Measurements from ENCODE around the gene MITF.

DNA sequence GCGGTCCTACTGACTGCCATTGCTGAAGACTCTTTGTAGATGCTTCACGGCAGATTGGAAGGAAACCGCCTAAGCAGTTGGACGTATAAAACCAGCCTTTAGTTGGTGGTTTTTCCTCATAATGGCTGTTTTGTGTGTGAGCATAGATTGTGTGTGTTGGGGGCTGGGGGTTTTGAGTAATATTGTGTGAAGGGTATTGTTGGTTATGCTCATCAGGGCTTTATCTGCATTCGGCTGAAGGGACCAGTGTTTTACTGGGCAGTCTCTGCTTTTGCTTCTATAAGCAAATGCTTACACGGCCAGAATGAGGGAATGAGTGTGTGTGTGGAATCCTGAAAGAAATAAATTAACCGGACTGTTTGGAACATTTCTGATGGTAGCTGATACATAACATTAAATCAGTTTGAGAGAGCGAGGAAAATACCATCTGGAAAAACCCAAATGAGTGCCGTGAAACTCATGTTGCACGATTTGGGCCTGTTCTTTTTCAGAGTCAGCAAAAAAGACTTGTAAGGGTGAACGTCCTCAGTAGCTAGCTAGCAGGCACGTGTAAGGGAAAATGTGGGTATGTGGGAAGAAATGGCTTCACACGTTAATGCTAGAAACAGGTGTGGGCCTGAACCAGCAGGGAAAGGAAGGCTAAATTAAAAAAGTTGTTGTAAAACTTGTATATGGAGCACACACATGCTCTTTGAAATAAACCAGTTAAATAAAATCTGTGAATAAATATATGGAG lies 1.9 kb downstream of the MITF start:
- TF ChIP-seq, protein P1, sequence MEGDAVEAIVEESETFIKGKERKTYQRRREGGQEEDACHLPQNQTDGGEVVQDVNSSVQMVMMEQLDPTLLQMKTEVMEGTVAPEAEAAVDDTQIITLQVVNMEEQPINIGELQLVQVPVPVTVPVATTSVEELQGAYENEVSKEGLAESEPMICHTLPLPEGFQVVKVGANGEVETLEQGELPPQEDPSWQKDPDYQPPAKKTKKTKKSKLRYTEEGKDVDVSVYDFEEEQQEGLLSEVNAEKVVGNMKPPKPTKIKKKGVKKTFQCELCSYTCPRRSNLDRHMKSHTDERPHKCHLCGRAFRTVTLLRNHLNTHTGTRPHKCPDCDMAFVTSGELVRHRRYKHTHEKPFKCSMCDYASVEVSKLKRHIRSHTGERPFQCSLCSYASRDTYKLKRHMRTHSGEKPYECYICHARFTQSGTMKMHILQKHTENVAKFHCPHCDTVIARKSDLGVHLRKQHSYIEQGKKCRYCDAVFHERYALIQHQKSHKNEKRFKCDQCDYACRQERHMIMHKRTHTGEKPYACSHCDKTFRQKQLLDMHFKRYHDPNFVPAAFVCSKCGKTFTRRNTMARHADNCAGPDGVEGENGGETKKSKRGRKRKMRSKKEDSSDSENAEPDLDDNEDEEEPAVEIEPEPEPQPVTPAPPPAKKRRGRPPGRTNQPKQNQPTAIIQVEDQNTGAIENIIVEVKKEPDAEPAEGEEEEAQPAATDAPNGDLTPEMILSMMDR (IDR thresholded peaks at IDR 0.05; ENCODE audit: insufficient read depth, low read depth, low read length) = no peak
- TF ChIP-seq EZH2 (IDR thresholded peaks at IDR 0.05; ENCODE audit: insufficient read depth, low read length) = no peak
